ENCODE results near the gene CDKN3. TPM values are rescaled to one million over a fixed set of nuclear protein-coding genes. Genes with fewer than 3 reads are reported as not detected.

CDKN3 gene
- total RNA-seq, 2 experiments from 2014 or later = 64.8 to 67.6 TPM

DNA sequence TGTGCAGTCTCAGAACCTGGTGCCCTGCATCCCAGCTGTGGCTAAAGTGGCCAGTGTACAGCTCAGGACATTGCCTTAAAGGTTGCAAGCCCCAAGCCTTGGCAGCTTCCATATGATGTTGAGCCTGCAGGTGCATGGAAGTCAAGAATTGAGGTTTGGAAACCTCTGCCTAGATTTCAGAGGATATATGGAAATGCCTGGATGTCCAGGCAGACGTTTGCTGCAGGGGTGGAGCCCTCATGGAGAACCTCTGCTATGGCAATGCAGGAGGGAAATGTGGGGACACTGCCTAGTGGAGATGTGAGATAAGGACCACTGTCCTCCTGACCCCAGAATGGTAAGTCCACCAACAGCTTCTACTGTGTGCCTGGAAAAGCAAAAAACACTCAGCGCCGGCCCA, 62.3 kb downstream of the CDKN3 start:
- POLR2A ChIA-PET = no interaction called here
- Mint-ChIP-seq H3K4me3 (no peak overlapping the region), H3K27me3 (peaks cover 2% of the 10 kb centered on the region), H3K4me1 (no peaks in the 10 kb centered on the region), H3K9me3 (peaks cover 9% of the 10 kb centered on the region), H3K36me3 (peaks cover 2% of the 10 kb centered on the region), H3K27ac (no peak overlapping the region)
- ATAC-seq (ENCODE audit: low read depth) (no peak), DNase-seq (no peak)

- H3K27me3 Mint-ChIP-seq = peaks cover 2% of the 10 kb centered on the region
- POLR2A ChIA-PET = no interaction called here
- H3K4me3 Mint-ChIP-seq = no peak overlapping the region
- H3K27ac Mint-ChIP-seq = no peak overlapping the region
- no peak for ATAC-seq (ENCODE audit: low read depth)
- H3K9me3 Mint-ChIP-seq = peaks cover 10% of the 10 kb centered on the region
- H3K4me1 Mint-ChIP-seq = no peaks in the 10 kb centered on the region
- peaks cover 4% of the 10 kb centered on the region for H3K36me3 Mint-ChIP-seq
- no peak for DNase-seq
Observed at GRCh38 chr14:54462048-54462447, 65.2 kb downstream of the CDKN3 start.

DNA sequence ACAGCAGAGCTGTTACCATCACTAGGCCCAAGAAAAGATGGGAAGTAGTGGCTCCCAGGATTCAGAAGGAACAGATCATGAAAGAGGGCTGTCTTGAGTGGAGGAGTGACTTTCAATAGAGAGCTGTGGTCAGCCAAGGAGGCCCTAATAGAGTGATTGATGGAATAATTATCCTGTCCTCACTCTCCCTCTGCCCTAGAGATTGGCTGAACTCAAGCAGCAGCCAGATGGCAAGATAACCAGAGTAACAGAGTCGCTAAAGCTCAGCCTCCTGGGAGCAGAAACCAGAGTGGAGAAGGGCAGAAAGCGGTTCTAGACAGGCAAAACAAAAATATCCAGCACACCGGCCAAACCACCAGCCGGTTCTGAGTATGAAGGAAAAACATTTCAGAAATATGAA, 68.8 kb downstream of the CDKN3 start:
- H3K9me3 Mint-ChIP-seq = peaks cover 8% of the 10 kb centered on the region
- H3K4me3 Mint-ChIP-seq = no peak overlapping the region
- H3K4me1 Mint-ChIP-seq = no peaks in the 10 kb centered on the region
- no peak overlapping the region for H3K27ac Mint-ChIP-seq
- POLR2A ChIA-PET = no interaction called here
- H3K27me3 Mint-ChIP-seq = peaks cover 2% of the 10 kb centered on the region
- DNase-seq (no peak), ATAC-seq (ENCODE audit: low read depth) (no peak)
- peaks cover 9% of the 10 kb centered on the region for H3K36me3 Mint-ChIP-seq

DNA sequence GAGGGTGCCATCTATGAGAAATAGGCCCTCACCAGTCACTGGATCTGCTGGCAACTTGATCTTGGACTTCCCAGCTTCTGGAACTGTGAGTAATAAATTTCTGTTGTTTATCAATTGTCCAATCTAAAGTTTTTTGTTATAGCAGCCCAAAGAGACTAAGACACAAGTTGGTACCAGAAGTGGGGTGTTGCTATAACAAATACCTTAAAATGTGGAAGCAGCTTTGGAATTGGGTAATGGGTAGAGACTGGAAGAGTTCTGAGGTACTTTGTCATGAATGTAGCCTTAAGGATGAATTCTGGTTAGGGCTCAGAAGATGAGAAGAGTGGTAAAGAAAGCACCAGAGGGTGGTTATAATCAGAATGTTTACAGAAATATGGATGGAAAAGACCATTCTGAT, 70.5 kb downstream of the CDKN3 start:
- POLR2A ChIA-PET = no interaction called here
- no peak overlapping the region for H3K27ac Mint-ChIP-seq
- H3K36me3 Mint-ChIP-seq = peaks cover 10% of the 10 kb centered on the region
- no peaks in the 10 kb centered on the region for H3K4me1 Mint-ChIP-seq
- H3K9me3 Mint-ChIP-seq = peaks cover 8% of the 10 kb centered on the region
- DNase-seq (no peak), ATAC-seq (ENCODE audit: low read depth) (no peak)
- H3K27me3 Mint-ChIP-seq = peaks cover 2% of the 10 kb centered on the region
- H3K4me3 Mint-ChIP-seq = no peak overlapping the region

Other genes with a start within 250 kb of the CDKN3 start
- gene CNIH1, start 44.4 kb downstream of the CDKN3 start, total RNA-seq = 10 to 100 TPM; 54.9 to 63.2 TPM
- 10 to 100 TPM; 31.3 to 36.4 TPM for gene GMFB, start 92.0 kb downstream of the CDKN3 start, total RNA-seq
- gene CGRRF1, start 112.9 kb downstream of the CDKN3 start, total RNA-seq = 10 to 100 TPM; 14.7 to 17.3 TPM
- 1 to 10 TPM; 2.6 to 2.7 TPM for gene SAMD4A, start 170.1 kb downstream of the CDKN3 start, total RNA-seq

Measured in activated naive CD8-positive, alpha-beta T cell treated with anti-CD3 and anti-CD28 coated beads, Interleukin-2, amount 10 ng/mL, durations not matched to agents 7 days and 5 days (primary cell).